Stimulated activated naive CD8-positive, alpha-beta T cell treated with anti-CD3 and anti-CD28 coated beads, Interleukin-15, amount 100 ng/mL, for 72 hours (primary cell): ENCODE results near the gene NPC2.

Source experiments
- ATAC-seq: fragments of 150-1000 bp; cut with Tn5 transposase; 2 replicates; pipeline ENCODE4 v1.10.0; 2021; ENCODE audit warnings: mild to moderate bottlenecking, moderate library complexity
- DNase-seq, 2 donors: peaks; one replicate each; pipeline ENCODE4 v3.0.0; 2021 to 2022
- H3K27ac Mint-ChIP-seq, 2 donors: one replicate each; pipeline ENCODE4 v1.8.0; 2022; ENCODE audit warnings: mild to moderate bottlenecking in 2 of 2, mixed read lengths in 2 of 2, moderate library complexity in 2 of 2
- H3K27me3 Mint-ChIP-seq: one replicate; pipeline ENCODE4 v1.8.0; 2022; ENCODE audit warnings: mixed read lengths
- H3K4me1 Mint-ChIP-seq: one replicate; pipeline ENCODE4 v1.8.0; 2022; ENCODE audit warnings: mild to moderate bottlenecking, mixed read lengths
- H3K4me3 Mint-ChIP-seq, 2 donors: one replicate each; pipeline ENCODE4 v1.8.0; 2022; ENCODE audit warnings: mild to moderate bottlenecking in 2 of 2, mixed read lengths in 2 of 2, moderate library complexity in 1 of 2
- H3K9me3 Mint-ChIP-seq, 2 donors: one replicate each; pipeline ENCODE4 v1.8.0; 2022; ENCODE audit warnings: mixed read lengths in 2 of 2

The NPC2 gene

DNA sequence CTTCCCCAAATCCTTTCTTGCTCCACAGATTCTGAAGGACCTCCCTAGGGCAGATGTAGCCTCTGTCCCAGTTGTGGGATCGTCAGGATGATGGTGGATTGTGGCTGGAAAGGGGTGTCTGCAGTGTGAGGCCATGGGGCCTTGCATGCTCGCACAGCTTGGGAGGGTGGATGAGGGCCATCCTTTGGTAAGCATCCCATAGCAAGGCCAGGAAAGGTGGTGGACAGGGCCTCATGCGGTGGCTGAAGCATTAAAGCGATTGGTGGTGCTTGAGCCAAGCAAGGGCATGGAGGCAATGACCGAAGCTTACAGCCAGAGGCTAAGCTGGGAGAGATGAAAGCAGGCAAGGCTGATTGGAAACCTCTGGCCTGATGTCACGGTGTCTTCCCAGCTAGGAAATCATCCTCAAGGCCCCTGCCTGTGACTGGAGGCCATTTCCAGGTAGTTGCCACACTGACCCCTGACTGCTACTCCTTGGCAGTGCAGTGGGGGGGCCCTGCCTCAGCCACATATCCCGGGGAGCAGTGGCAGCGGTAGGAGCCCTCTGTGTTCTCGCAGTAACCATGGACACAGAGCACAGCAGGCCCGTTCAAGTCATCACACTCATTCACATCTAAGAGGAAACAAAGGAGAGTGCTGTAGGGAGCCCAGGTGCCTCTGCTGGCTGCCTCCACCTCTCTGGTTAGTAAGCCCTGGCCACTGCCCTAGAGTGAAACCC is 7.5 kb upstream of the NPC2 start:
- no peaks in the 10 kb centered on the region for H3K9me3 Mint-ChIP-seq
- H3K4me1 Mint-ChIP-seq = peaks cover 15% of the 10 kb centered on the region
- no peak overlapping the region for H3K4me3 Mint-ChIP-seq
- no peak for DNase-seq
- no peaks in the 10 kb centered on the region for H3K27me3 Mint-ChIP-seq
- ATAC-seq = no peak
- H3K27ac Mint-ChIP-seq = no peak overlapping the region

DNA sequence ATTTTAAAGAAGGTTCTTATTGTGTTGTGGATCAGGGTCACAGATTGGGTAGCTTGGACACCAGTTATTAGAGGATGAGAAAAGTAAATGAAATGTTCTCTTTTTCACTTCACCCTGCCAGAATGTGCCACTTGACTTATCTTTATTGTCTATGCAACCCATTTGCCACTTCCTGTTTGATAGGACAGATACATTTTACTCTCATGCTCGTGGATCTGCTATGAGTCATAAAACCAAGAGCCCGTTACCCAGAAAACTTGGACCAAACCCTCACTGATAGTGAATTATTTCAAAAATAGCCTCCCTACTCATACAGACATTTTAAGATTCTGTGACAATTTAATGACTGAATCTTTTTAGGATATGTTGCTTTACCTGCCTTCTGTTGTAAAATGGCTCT is 2.3 kb upstream of the NPC2 start:
- peak overlapping the region in 1 of 2 donors; percentile 7 for H3K27ac Mint-ChIP-seq
- ATAC-seq (no peak), DNase-seq (no peak)
- no peaks in the 10 kb centered on the region for H3K9me3 Mint-ChIP-seq
- no peak overlapping the region for H3K4me3 Mint-ChIP-seq
- no peaks in the 10 kb centered on the region for H3K27me3 Mint-ChIP-seq
- peaks cover 22% of the 10 kb centered on the region for H3K4me1 Mint-ChIP-seq

DNA sequence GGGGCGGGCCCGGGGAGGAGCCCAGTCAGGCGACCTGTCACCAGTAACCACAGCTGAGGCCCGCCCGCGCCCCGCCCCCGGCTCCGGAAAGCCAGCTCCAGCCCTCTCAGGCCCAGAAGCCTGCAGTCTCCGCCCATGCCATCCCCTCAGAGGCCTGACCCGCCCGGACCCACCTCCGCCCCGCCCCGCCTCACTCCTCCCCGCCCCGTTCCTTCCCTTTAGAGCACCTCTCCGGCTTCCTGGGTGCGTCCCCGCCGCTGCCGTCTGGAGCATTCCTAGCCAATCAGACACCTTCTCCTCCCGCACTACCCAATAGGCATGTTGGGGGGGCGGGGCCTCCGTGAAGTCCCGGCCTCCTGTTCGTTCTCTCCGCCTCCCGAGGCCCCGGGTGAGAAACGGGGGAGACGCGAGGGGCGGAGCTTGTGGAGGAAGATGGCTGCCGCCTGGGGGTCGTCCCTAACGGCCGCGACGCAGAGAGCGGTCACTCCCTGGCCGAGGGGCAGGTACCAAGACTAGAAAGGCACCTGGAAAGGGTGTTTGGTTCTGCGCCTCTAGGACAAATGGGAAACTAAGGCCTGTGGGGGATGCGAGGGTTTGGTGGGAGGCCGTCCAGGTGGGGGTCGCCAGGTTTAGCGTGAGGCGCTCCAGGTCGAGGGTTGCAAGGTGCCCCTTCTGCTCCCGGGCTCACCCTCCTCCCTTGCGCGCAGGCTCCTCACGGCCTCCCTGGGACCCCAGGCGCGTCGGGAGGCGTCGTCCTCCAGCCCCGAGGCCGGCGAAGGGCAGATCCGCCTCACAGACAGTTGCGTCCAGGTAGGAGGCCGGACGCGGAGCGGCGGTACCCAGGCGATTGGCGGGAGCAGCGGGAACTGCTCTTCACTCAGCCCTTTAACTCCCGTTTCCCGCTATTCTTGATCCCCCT is 497 bp upstream of the NPC2 start, which contains the start of gene ISCA2:
TSS of gene ISCA2 (plus strand) at position 423 of the 919 bp plus-strand sequence. CDS start at position 433, 10 bp downstream.
- Mint-ChIP-seq H3K4me3 (no peak within 1 kb of the TSS), H3K4me1 (peaks cover 28% of the 10 kb centered on the region), H3K27me3 (no peaks in the 10 kb centered on the region), H3K27ac (peak within 1 kb of the TSS; percentile 96 to 99), H3K9me3 (no peaks in the 10 kb centered on the region)
- peak; percentile 96 for ATAC-seq
- peak; percentile 99 for DNase-seq

DNA sequence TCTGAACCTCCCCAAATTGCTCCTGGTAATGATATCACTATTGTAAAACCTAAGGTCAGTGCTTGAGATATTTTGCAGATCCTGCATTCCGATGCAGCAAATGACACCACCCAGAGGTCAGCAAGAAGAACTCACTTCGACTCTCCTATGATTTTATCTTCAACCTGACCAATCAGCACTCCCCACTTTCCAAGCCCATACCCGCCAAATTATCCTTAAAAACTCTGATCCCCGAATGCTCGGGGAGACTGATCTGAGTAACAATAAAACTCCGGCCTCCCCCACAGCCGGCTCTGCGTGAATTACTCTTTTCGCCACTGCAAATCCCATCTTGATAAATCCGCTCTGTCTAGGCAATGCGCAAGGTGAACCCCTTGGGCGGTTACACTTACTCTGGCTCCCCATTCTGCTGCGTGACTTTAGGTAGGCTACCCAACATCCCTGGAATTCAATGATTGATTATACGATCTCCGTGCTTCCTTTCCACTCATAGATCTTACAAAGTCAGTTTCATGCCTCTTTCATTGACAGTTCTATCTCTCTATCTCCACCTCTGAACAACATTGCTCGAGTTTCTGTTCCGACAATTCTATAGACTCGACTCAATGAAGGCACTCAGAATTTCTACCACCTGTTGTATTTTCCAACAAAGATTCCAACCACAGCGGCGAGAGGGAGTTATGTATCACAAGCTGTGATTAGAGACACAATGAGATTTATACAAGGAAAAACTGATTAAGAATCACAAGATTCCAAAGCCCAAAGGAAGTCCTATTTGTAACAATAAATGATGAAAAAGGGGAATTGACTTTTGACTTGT is 939 bp downstream of the NPC2 start:
- Mint-ChIP-seq H3K27ac (no peak overlapping the region), H3K9me3 (no peaks in the 10 kb centered on the region), H3K27me3 (no peaks in the 10 kb centered on the region), H3K4me3 (no peak overlapping the region), H3K4me1 (peaks cover 28% of the 10 kb centered on the region)
- peak; percentile 20 to 22 for DNase-seq
- no peak for ATAC-seq

DNA sequence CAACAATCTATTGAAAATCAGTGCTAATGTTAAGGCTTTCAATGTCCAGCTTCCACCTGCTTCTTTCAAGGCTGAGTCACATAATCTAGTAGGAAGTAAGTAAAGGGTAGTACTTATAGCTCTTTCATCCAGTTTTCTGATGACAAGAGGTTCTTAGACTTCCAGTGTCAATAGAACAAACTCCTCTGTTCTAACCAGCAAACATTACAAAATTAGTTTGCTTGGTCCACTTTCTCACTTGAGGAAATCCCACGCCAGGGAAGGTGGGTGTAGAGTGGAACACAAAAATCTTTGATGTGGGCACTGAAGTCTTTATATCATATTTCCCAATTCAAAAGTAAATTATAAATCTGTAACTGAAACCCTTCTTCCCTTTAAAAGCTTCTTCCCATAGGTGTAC is 2.6 kb downstream of the NPC2 start:
- DNase-seq = no peak
- Mint-ChIP-seq H3K4me1 (peaks cover 27% of the 10 kb centered on the region), H3K9me3 (no peaks in the 10 kb centered on the region), H3K27ac (no peak overlapping the region), H3K27me3 (no peaks in the 10 kb centered on the region), H3K4me3 (no peak overlapping the region)
- ATAC-seq = no peak

DNA sequence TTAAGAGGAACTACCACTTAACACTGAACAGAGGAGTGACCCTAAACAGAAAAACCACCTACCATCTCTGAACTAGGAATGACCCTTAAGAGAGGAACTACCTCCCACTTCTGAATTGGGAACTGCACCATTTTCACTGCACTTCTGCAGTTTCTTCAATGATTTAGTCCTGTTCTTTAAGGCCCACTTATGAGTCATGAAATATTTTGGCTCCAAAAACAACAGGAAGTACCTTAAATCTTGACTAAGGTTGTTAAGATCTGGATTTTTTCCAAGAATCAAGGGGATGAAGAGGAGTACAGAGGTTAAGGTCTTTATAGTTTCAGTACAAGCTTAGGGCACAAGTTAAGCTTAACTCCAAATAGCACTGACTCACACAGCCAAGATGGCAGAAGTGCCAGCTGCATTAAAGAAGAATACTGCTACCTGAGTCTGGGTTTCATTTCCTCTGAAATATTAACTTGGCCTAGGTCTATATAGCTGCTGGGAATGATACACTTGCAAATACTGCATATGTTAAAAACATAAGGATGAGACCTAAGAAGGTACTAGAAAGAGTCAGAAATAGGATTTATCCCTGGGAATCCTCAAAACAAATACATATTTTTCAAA is 4.2 kb downstream of the NPC2 start:
- H3K27ac Mint-ChIP-seq = no peak overlapping the region
- ATAC-seq = no peak
- H3K27me3 Mint-ChIP-seq = no peaks in the 10 kb centered on the region
- peaks cover 11% of the 10 kb centered on the region for H3K4me1 Mint-ChIP-seq
- no peak for DNase-seq
- H3K9me3 Mint-ChIP-seq = no peaks in the 10 kb centered on the region
- H3K4me3 Mint-ChIP-seq = no peak overlapping the region

DNA sequence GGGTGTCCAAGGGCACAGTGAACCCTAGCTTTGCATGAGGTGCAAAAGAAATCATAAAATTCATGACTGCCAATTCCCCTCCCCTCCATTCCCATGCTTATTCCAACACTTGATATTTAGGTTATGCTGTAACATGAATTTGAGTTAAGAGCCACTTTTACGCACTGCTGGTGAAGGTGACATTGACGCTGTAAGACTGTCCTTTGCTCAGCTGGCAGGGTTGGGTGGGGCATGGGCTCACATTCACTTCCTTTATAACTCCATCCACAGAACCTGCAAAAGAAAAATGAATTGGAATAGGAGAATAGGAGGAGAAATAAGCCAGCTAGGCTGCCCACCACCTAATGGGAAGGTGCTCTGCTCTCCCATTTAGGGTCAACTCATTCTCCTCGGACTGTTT is 6.9 kb downstream of the NPC2 start:
- ATAC-seq (no peak), DNase-seq (no peak)
- H3K27ac Mint-ChIP-seq = no peak overlapping the region
- no peaks in the 10 kb centered on the region for H3K9me3 Mint-ChIP-seq
- H3K4me3 Mint-ChIP-seq = no peak overlapping the region
- peaks cover 6% of the 10 kb centered on the region for H3K4me1 Mint-ChIP-seq
- no peaks in the 10 kb centered on the region for H3K27me3 Mint-ChIP-seq

DNA sequence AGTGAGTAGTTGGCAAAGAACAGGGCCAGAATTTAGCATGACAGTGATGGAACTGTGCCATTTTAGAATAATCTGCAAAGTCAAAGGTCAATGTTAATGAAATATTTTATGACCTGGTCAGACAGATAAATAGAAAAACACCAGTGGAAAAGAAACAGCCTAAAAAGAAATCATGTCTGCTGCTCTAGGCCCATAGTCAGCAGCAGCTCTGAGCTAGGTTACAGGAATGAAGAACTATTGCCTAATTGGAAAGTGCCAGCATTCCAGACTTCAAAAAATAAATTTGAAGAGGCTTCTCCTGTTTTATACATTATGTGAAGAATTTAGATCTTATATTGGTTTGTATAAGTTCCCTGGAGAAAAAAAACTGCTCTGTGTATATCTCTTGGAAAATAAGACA is 9.8 kb downstream of the NPC2 start:
- H3K9me3 Mint-ChIP-seq = no peaks in the 10 kb centered on the region
- H3K4me1 Mint-ChIP-seq = no peaks in the 10 kb centered on the region
- H3K27me3 Mint-ChIP-seq = no peaks in the 10 kb centered on the region
- no peak for ATAC-seq
- H3K4me3 Mint-ChIP-seq = no peak overlapping the region
- no peak overlapping the region for H3K27ac Mint-ChIP-seq
- DNase-seq = no peak

DNA sequence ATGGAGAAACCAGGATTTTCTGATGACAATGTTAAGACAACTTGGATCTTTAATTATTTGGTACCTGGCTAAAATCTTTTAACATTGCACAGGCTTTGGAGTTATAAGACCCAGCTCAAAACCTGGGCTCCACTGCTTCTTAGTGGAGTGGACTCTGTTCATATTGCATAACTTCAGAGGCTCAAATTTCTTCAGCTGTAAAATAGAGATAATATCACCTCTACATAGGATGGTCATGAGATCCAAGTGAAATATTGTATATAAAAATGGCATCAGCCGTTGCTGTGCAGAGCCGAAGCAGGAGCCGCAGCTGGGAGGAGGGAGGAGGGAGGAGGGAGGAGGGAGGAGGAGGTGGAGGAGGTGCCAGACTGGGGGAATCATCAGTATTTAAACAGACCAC is 10.5 kb downstream of the NPC2 start:
- DNase-seq = no peak
- Mint-ChIP-seq H3K4me1 (no peaks in the 10 kb centered on the region), H3K27ac (no peak overlapping the region), H3K27me3 (no peaks in the 10 kb centered on the region), H3K9me3 (no peaks in the 10 kb centered on the region), H3K4me3 (no peak overlapping the region)
- no peak for ATAC-seq

DNA sequence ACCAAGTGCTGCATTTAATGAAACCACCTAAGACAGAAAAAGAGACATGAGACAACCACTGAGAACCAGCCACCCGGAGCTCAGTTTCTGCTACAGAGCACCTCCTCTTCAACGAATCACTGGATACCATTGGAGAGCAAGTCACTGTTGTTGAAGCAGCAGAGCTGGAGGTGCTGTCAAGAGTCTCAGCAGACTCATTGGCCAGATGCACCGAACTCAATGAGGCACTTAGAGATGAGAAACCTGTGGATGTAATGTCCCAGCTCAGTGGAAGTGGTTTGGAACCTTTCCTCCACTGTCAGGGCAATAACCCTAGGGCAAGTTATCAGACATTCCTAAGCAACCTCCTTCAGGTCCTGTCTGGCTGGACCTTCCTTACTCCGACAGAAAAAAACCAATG is 13.1 kb downstream of the NPC2 start:
- H3K27ac Mint-ChIP-seq = no peak overlapping the region
- H3K9me3 Mint-ChIP-seq = no peaks in the 10 kb centered on the region
- ATAC-seq (no peak), DNase-seq (no peak)
- no peaks in the 10 kb centered on the region for H3K27me3 Mint-ChIP-seq
- H3K4me1 Mint-ChIP-seq = no peaks in the 10 kb centered on the region
- H3K4me3 Mint-ChIP-seq = no peak overlapping the region

DNA sequence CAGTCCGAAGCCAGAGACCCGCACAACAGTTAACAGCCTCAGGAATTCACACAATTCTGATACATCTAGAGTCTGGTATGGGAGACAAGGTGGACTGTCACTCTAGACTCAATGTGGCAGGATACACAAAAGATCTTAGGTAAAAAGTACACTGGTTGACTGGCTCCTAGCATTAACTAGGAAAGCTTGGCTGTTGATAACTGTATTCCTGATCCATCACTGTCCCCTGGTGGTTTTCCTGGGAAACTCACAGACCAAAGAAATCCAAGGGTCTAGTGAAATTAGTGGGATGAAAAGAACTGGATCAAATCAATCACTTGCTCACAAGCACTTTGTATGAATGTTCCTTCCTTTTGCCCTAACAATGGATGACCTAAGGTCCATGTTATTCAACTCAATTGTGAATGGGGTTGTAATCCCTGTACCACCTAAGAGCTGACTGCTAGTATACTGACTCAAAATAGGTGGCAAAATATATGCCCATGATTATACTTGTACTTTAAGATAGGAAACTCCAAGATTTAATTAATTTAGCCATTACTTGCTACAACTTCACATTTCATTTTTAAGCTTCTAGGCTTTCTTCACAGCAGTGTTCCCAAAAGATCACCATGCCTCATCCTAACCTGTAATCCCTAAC is 14.0 kb downstream of the NPC2 start:
- Mint-ChIP-seq H3K27me3 (no peaks in the 10 kb centered on the region), H3K27ac (no peak overlapping the region), H3K9me3 (no peaks in the 10 kb centered on the region), H3K4me1 (no peaks in the 10 kb centered on the region), H3K4me3 (no peak overlapping the region)
- no peak for ATAC-seq
- DNase-seq = no peak

DNA sequence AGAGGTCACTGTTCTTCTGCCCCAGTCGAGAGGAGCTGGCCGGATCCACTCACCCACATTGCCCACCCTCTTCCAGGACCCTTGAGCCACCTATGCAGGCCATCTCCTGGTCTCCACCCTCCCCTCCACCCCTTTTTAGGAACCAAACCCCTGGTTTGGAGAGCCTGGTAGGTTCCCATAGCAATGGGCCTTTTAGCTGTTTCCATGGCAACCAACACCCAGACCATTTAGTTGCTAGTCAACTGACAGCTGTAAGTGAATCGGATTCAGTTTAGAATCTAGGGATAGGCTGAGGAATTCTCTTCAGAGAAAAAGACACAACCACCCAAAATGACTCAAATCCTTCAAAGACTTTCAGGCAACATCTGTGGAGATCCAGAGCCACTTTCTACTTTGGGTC is 16.5 kb downstream of the NPC2 start:
- Mint-ChIP-seq H3K9me3 (no peaks in the 10 kb centered on the region), H3K4me1 (no peaks in the 10 kb centered on the region), H3K27ac (no peak overlapping the region), H3K27me3 (no peaks in the 10 kb centered on the region), H3K4me3 (no peak overlapping the region)
- no peak for ATAC-seq
- no peak for DNase-seq

DNA sequence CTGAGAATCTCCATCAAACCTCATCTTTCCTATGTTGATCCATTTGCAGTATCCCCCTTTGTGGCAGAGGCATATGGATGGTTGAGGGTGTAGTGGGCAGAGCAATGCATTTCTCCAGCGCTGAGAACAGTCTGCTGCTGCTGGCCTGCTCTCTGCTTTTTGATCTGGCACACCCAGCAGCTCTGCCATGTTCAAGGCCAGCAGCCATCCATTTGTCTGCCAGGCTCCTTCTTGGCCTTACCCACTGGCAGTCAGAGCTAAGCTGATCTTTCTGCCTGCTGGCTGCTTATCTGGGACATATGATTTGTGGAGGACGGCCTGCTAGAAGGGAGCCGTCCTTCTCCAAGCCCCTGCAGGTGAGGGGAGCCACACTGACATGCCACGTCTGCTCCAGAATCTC is 17.0 kb downstream of the NPC2 start:
- H3K27me3 Mint-ChIP-seq = no peaks in the 10 kb centered on the region
- DNase-seq (no peak), ATAC-seq (no peak)
- H3K4me3 Mint-ChIP-seq = no peak overlapping the region
- H3K9me3 Mint-ChIP-seq = no peaks in the 10 kb centered on the region
- H3K4me1 Mint-ChIP-seq = no peaks in the 10 kb centered on the region
- H3K27ac Mint-ChIP-seq = peak overlapping the region in 1 of 2 donors; percentile 5

DNA sequence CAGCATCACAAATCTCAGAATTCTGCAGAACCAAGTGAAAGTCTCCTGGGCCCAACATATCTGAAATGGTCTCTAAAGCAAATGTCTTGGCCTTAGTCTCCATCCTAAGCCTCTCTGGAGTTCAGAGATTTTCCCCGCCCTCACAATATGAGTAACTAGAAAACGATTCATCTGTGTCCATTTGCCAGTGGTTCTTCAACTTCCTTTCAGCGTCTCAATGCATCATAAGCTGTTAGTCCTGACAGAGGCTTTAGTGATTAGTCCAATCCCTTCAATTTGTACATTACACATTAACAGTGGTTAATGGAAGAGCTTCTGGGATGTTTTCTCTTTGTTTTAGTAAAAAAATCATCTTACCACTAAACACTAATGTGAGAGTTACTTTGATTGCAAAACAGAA is 17.4 kb downstream of the NPC2 start:
- no peak for ATAC-seq
- H3K4me1 Mint-ChIP-seq = no peaks in the 10 kb centered on the region
- no peak overlapping the region for H3K27ac Mint-ChIP-seq
- no peak overlapping the region for H3K4me3 Mint-ChIP-seq
- DNase-seq = no peak
- H3K9me3 Mint-ChIP-seq = no peaks in the 10 kb centered on the region
- no peaks in the 10 kb centered on the region for H3K27me3 Mint-ChIP-seq

DNA sequence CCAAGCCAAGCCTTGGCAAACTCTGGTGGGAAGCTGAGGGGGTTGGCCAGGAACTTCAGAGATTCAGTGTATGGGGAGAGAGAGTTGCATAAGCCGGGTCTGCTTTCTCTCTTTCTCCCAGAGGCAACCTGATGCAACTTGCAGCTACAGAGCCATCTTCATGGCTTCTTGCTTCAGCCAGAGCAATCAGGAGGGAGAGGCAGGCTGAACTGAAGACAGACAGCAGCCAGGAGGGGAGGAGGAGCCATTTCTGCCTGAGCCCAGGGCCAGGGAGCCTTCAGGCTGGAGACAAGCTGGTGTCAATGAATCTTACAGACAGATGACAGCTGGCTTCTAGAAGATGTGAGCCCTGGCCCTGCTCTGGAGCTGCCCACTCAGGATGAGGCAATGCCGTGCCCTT is 18.7 kb downstream of the NPC2 start:
- Mint-ChIP-seq H3K4me3 (no peak overlapping the region), H3K27me3 (no peaks in the 10 kb centered on the region), H3K4me1 (no peaks in the 10 kb centered on the region), H3K9me3 (no peaks in the 10 kb centered on the region), H3K27ac (no peak overlapping the region)
- ATAC-seq (no peak), DNase-seq (no peak)
